GM10266 (cell line): ENCODE results near the gene UBA52.
"Not testable (repeated sequence)": the region's sequence is repeated elsewhere in the genome, so short reads cannot be mapped to it uniquely, and the experiment has no call there.

Experiments used
- DNase-seq: peaks from one replicate; pipeline ENCODE4 v3.0.0; 2012; ENCODE audit errors: extremely low spot score
- CTCF ChIP-seq: IDR thresholded peaks from 2 replicates; pipeline ENCODE4 v1.5.1; 2012; ENCODE audit warnings: mild to moderate bottlenecking, low read depth; ENCODE audit not compliant: control insufficient read depth, insufficient read depth; ENCODE audit errors: missing control alignments

Gene UBA52

GRCh38 chr19:18532168-18532890 is 39.3 kb upstream of the UBA52 start:
- TF ChIP-seq CTCF: no peak
- DNase-seq: no peak

GRCh38 chr19:18533058-18533457 is 38.6 kb upstream of the UBA52 start:
- TF ChIP-seq CTCF: no peak
- DNase-seq: no peak

- DNase-seq: no peak
- no peak for TF ChIP-seq CTCF
Measured at GRCh38 chr19:18536475-18536874, 35.2 kb upstream of the UBA52 start.

GRCh38 chr19:18537431-18537830 is 34.2 kb upstream of the UBA52 start:
- TF ChIP-seq CTCF: no peak
- no peak for DNase-seq

GRCh38 chr19:18538115-18538514 is 33.5 kb upstream of the UBA52 start:
- DNase-seq: no peak
- no peak for TF ChIP-seq CTCF

- TF ChIP-seq CTCF: no peak
- DNase-seq: no peak
Measured at GRCh38 chr19:18539372-18539771, 32.3 kb upstream of the UBA52 start.

GRCh38 chr19:18540200-18540599 is 31.5 kb upstream of the UBA52 start:
- DNase-seq: not testable (repeated sequence)
